Endothelial cell of umbilical vein (primary cell): ENCODE measurements around the gene LYRM1. TPM values are rescaled to one million over a fixed set of nuclear protein-coding genes. Genes with fewer than 3 reads are reported as not detected.

Experiments used
- BruUV-seq: library from RNA; stranded (reverse); fragments of 400-500 nt; replicated peaks from 2 replicates; lab custom pipeline; 2021; lab: Mats Ljungman, UMichigan
- CTCF ChIA-PET: fragments of 300-600, 350-600 bp; sonication (Branson Sonifier 250); formaldehyde crosslinking; loops from one replicate; lab custom pipeline; 2021; ENCODE audit warnings: antibody characterized with exemption, inconsistent platforms; lab: Charles Lee
- POLR2A ChIA-PET: fragments of 300-600, 350-600 bp; sonication (Branson Sonifier 250); formaldehyde crosslinking; loops from one replicate; lab custom pipeline; 2021; ENCODE audit warnings: antibody characterized with exemption, inconsistent platforms; lab: Charles Lee
- DNase-seq: peaks from one replicate; pipeline ENCODE4 v3.0.0-alpha.2; 2011; ENCODE audit warnings: low read depth, low spot score
- FAIRE-seq: peaks from 2 replicates; lab custom pipeline; 2011; peaks lifted over from hg19 to GRCh38; lab: Jason Lieb, UNC
- H2AFZ ChIP-seq: 2 replicates; pipeline ENCODE4 v1.6.0; 2012; ENCODE audit warnings: low read depth, low read length, control low read depth, inconsistent platforms
- H3K27ac ChIP-seq: 2 replicates; pipeline ENCODE4 v1.5.1; 2011; ENCODE audit warnings: low read depth, mild to moderate bottlenecking, control low read depth, low read length, moderate library complexity; ENCODE audit not compliant: insufficient read depth
- H3K27me3 ChIP-seq, 2 experiments: 2 replicates each; pipeline versions ENCODE4 v1.6.0 to v1.6.1; 2011; ENCODE audit warnings: low read length in 2 of 2, mixed read lengths in 1 of 2; ENCODE audit not compliant: control insufficient read depth in 2 of 2, insufficient read depth in 2 of 2
- H3K36me3 ChIP-seq, 2 experiments: 2 replicates in 1 of 2; 3 replicates in 1 of 2; pipeline ENCODE4 v1.5.1; 2011; ENCODE audit warnings: low read length in 2 of 2, mild to moderate bottlenecking in 1 of 2, moderate library complexity in 1 of 2; ENCODE audit not compliant: control insufficient read depth in 2 of 2, insufficient read depth in 2 of 2; ENCODE audit errors: extremely low read depth in 1 of 2
- H3K4me1 ChIP-seq: 3 replicates; pipeline ENCODE4 v1.5.1; 2011; ENCODE audit warnings: mild to moderate bottlenecking, low read length; ENCODE audit not compliant: control insufficient read depth, insufficient read depth; ENCODE audit errors: extremely low read depth
- H3K4me2 ChIP-seq: 2 replicates; pipeline ENCODE4 v1.6.1; 2011; ENCODE audit warnings: low read length, control low read depth, mixed read lengths; ENCODE audit not compliant: insufficient read depth
- H3K4me3 ChIP-seq, 3 experiments: fragments of 200-600 bp in 1 of 3; sonication (generic), shearing (Covaris generic) in 1 of 3; replicated peaks in 1 of 3; 2 replicates each; pipeline ENCODE4 v1.5.1; 2011 to 2016; ENCODE audit warnings: control low read depth in 3 of 3, low read length in 3 of 3, mild to moderate bottlenecking in 2 of 3, inconsistent platforms in 1 of 3, low read depth in 1 of 3, moderate library complexity in 1 of 3; ENCODE audit not compliant: insufficient read depth in 1 of 3
- H3K79me2 ChIP-seq: 2 replicates; pipeline ENCODE4 v1.6.0; 2012; ENCODE audit warnings: low read length, inconsistent platforms; ENCODE audit not compliant: control insufficient read depth, insufficient read depth
- H3K9ac ChIP-seq: replicated peaks from 2 replicates; pipeline ENCODE3; 2011; ENCODE audit warnings: low read length, control low read depth; ENCODE audit not compliant: insufficient read depth; ENCODE audit errors: extremely low read depth
- H3K9me1 ChIP-seq: replicated peaks from 3 replicates; pipeline ENCODE4 v1.6.0; 2011; ENCODE audit warnings: mild to moderate bottlenecking, low read length; ENCODE audit not compliant: control insufficient read depth, insufficient read depth; ENCODE audit errors: extremely low read depth
- H3K9me3 ChIP-seq: replicated peaks from 2 replicates; pipeline ENCODE4 v1.5.1; 2012; ENCODE audit warnings: low read length, inconsistent platforms; ENCODE audit not compliant: control insufficient read depth, insufficient read depth
- H4K20me1 ChIP-seq: replicated peaks from 2 replicates; pipeline ENCODE3; 2011; ENCODE audit warnings: mild to moderate bottlenecking, low read length; ENCODE audit not compliant: control insufficient read depth, insufficient read depth; ENCODE audit errors: extremely low read depth
- EZH2 ChIP-seq: IDR thresholded peaks from 2 replicates; pipeline ENCODE4 v1.6.1; 2012; ENCODE audit warnings: borderline replicate concordance, low read depth, mild to moderate bottlenecking, moderate library complexity, low read length, inconsistent platforms; ENCODE audit not compliant: severe bottlenecking
- FOS ChIP-seq: IDR thresholded peaks from 2 replicates; pipeline ENCODE4 v1.6.1; 2011; ENCODE audit warnings: mild to moderate bottlenecking, low read length, moderate library complexity, borderline replicate concordance; ENCODE audit not compliant: insufficient read depth
- GATA2 ChIP-seq: IDR thresholded peaks from 2 replicates; pipeline ENCODE4 v1.7.0; 2011; ENCODE audit warnings: low read depth, mild to moderate bottlenecking, moderate library complexity, mixed read lengths, low read length; ENCODE audit not compliant: insufficient read length, insufficient read depth
- JUN ChIP-seq: IDR thresholded peaks from 2 replicates; pipeline ENCODE4 v1.6.1; 2011; ENCODE audit warnings: borderline replicate concordance, low read depth; ENCODE audit not compliant: insufficient read length, insufficient read depth
- MYC ChIP-seq: IDR thresholded peaks from one replicate; pipeline ENCODE4 v1.6.1; 2011; ENCODE audit warnings: mild to moderate bottlenecking, low read depth, low read length
- POLR2A ChIP-seq: IDR thresholded peaks from 2 replicates; pipeline ENCODE4 v1.6.1; 2012; ENCODE audit warnings: low read depth, mild to moderate bottlenecking, control low read depth, low read length
- POLR2AphosphoS5 ChIP-seq: IDR thresholded peaks from 2 replicates; pipeline ENCODE4 v1.6.1; 2012; ENCODE audit warnings: low read depth, mild to moderate bottlenecking, control low read depth, low read length, moderate library complexity; ENCODE audit not compliant: insufficient read depth
- dilution Hi-C: fragments of 300-500 bp; cut with MboI; formaldehyde crosslinking; loops from one replicate; pipeline ENCODE4 v1.15.0; 2019; ENCODE audit warnings: low sequenced_read_pairs; ENCODE audit not compliant: extremely low pct_ligation_motif_present
- intact Hi-C: fragments of 100-400 bp; cut with micrococcal nuclease; formaldehyde crosslinking; loops from one replicate; pipeline ENCODE4 v1.10.0; 2022
- polyA plus RNA-seq, 4 experiments: library from polyadenylated mRNA; depleted of rRNA in 3 of 4; stranded (reverse) in 3 of 4; unstranded in 1 of 4; fragments of >200 nt; gene quantifications; 2 replicates each; pipeline versions ENCODE4 v1.2.1 to v1.2.3, GENCODE V29; 2011 to 2012; ENCODE audit warnings: missing spikeins in 1 of 4
- total RNA-seq: library from RNA; stranded (reverse); gene quantifications from 2 replicates; pipeline ENCODE4 v1.2.3, GENCODE V29; 2021
- TF ChIP-seq, protein P1 (sequence below): IDR thresholded peaks from 2 replicates; pipeline ENCODE4 v1.6.1; 2011; ENCODE audit not compliant: insufficient read depth, insufficient read length

Gene LYRM1
- total and polyA plus RNA-seq, 2 donors (not counting 3 experiments of a cell fraction or from before 2014, with no cell fraction given), result 20.4 to 28.4 TPM

DNA sequence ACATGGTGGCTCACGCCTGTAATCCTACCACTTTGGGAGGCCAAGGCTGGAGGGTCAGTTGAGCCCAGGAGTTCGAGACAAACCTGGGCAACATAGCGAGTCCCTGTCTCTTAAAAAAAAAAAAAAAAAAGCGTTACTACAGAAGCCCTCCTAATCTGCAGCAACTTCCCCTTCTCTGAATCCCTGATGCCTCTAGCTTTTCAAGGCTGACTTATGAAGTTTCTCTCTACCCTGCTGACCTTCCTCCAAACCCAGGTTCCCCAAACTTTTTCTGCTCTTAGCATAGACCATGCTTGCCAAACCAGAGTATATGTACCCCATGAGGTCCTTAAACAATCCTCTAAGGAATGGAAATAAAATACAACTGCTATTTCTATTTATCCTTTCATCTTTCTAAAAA is 16.4 kb downstream of the LYRM1 start:
- H3K27me3 ChIP-seq, result no peaks in the 10 kb centered on the region
- no peak overlapping the region for H3K4me2 ChIP-seq
- ChIA-PET CTCF (interaction anchor here (1.1 kb wide), 1 partner anchor 66 kb away, joined by 3 read pairs; no protein-coding TSS in a partner anchor), POLR2A (no interaction called here)
- intact Hi-C loops, result no loop called here
- H3K9ac ChIP-seq, result no peak overlapping the region
- no peaks in the 10 kb centered on the region for H3K79me2 ChIP-seq
- FAIRE-seq (peak; percentile 28), DNase-seq (no peak)
- peaks cover 14% of the 10 kb centered on the region for H3K4me1 ChIP-seq
- no peaks in the 10 kb centered on the region for H3K9me1 ChIP-seq
- BruUV-seq, result no TSS peak
- H3K9me3 ChIP-seq, result no peaks in the 10 kb centered on the region
- no peak overlapping the region for H2AFZ ChIP-seq
- no peak overlapping the region for H3K4me3 ChIP-seq
- TF ChIP-seq EZH2 (no peak), POLR2A (no peak), POLR2AphosphoS5 (no peak), MYC (no peak), JUN (no peak), FOS (no peak), GATA2 (no peak)
- TF ChIP-seq, protein P1, sequence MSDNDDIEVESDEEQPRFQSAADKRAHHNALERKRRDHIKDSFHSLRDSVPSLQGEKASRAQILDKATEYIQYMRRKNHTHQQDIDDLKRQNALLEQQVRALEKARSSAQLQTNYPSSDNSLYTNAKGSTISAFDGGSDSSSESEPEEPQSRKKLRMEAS, result no peak
- no peak overlapping the region for H3K27ac ChIP-seq
- no peaks in the 10 kb centered on the region for H4K20me1 ChIP-seq
- dilution Hi-C loops, result no loop called here
- H3K36me3 ChIP-seq, result peaks cover 0 to 7% of the 10 kb centered on the region in 2 experiments
